HG03469 (cell line): Measurements from ENCODE around the gene COL4A4.
A peak's percentile ranks its signal among the peaks of the same experiment; 100 is the strongest.
"Not testable (repeated sequence)": the region's sequence is repeated elsewhere in the genome, so short reads cannot be mapped to it uniquely, and the experiment has no call there.

Source experiments
- ATAC-seq: cut with Tn5 transposase; IDR thresholded peaks from one replicate; pipeline ENCODE4 v1.9.1; 2021; ENCODE audit warnings: mild to moderate bottlenecking, moderate library complexity, moderate number of reproducible peaks; ENCODE audit not compliant: unreplicated experiment

COL4A4 gene

GRCh38 chr2:227117852-227118251 lies 46.2 kb downstream of the COL4A4 start:
- no peak for ATAC-seq

- ATAC-seq, result peak; percentile 74
These were observed 47.0 kb downstream of the COL4A4 start for GRCh38 chr2:227117027-227117426.

- ATAC-seq, result no peak
These were observed 48.2 kb downstream of the COL4A4 start for GRCh38 chr2:227115761-227116160.

- no peak for ATAC-seq
These were observed 56.9 kb downstream of the COL4A4 start for GRCh38 chr2:227106845-227107759.

- no peak for ATAC-seq
These were observed 60.4 kb downstream of the COL4A4 start for GRCh38 chr2:227103583-227103982.

GRCh38 chr2:227099340-227099739 lies 64.7 kb downstream of the COL4A4 start:
- ATAC-seq, result no peak

- no peak for ATAC-seq
These were observed 65.9 kb downstream of the COL4A4 start for GRCh38 chr2:227098162-227098515.

GRCh38 chr2:227097495-227098161 lies 66.4 kb downstream of the COL4A4 start:
- no peak for ATAC-seq

- no peak for ATAC-seq
These were observed 68.7 kb downstream of the COL4A4 start for GRCh38 chr2:227095346-227095745.

- peak; percentile 100 for ATAC-seq
These were observed 81.7 kb downstream of the COL4A4 start for GRCh38 chr2:227082286-227082685.

- no peak for ATAC-seq
These were observed 84.3 kb downstream of the COL4A4 start for GRCh38 chr2:227079726-227080125.

- not testable (repeated sequence) for ATAC-seq
These were observed 98.9 kb downstream of the COL4A4 start for GRCh38 chr2:227065065-227065464.

GRCh38 chr2:227058888-227059399 lies 105.1 kb downstream of the COL4A4 start:
- ATAC-seq, result no peak

GRCh38 chr2:227057743-227058447 lies 106.1 kb downstream of the COL4A4 start:
- no peak for ATAC-seq

GRCh38 chr2:227057060-227057459 lies 106.9 kb downstream of the COL4A4 start:
- ATAC-seq, result no peak

- ATAC-seq, result no peak
These were observed 110.0 kb downstream of the COL4A4 start for GRCh38 chr2:227054006-227054405.

GRCh38 chr2:227052879-227053278 lies 111.1 kb downstream of the COL4A4 start:
- ATAC-seq, result no peak

- ATAC-seq, result no peak
These were observed 120.0 kb downstream of the COL4A4 start for GRCh38 chr2:227043981-227044380.

- ATAC-seq, result no peak
These were observed 125.3 kb downstream of the COL4A4 start for GRCh38 chr2:227038550-227039189.

GRCh38 chr2:227036527-227036926 lies 127.5 kb downstream of the COL4A4 start:
- no peak for ATAC-seq
